Measurements from ENCODE around the gene MAPRE3. TPM values are rescaled to one million over a fixed set of nuclear protein-coding genes. Genes with fewer than 3 reads are reported as not detected.

Gene MAPRE3
- total and polyA plus RNA-seq, 7 experiments from 2014 or later: 1.8 to 6.0 (median 3.2) TPM

DNA sequence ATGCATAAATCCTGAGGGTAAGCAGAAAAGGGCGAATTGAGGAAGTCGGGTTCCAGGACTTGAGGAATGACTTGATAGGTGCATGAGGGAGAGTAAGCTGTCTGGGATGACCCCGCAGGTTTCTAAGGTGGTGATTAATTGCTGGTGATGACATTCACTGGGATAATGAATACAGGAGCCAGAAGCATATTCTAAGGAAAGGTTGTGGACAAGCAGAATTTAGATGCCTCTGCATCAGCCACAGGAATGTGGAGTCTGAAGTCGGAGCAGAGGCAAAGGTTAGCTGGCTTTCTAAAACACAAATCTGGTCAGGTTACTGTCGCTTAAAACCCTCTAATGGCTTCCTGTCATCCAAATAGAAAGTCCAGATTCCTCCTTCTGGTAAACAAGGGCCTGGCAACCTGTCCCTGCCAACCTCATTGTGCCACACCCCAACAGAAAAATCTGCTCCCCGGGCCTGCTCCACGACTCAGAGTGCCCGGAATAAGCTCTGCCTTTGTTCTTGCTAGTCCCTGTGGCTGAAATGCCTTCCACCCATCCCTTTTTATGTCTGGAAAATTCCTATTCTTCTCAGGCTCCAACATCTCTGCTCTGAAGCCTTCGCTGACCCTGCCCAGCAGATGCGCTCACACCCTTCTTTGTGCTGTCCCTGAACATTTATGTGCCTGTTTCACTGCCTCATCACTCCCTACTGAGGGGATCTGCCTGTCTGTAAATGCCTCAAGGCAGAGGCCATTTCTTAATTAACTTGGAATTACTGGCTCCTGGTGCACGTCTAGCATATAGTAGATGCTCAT is 51.0 kb downstream of the MAPRE3 start:
- H3K27me3 ChIP-seq (ENCODE audit: control insufficient read depth in 2 of 2, insufficient read depth in 2 of 2, low read length in 2 of 2): no peaks in the 10 kb centered on the region
- peak overlapping the region in 1 of 10 donors; percentile 12 for H3K4me3 Mint-ChIP-seq
- H3K4me1 Mint-ChIP-seq: peaks cover 0 to under 1% (median 0%) of the 10 kb centered on the region in 7 donors
- CTCF ChIA-PET: no interaction called here
- H3K9me3 Mint-ChIP-seq: no peaks in the 10 kb centered on the region
- no peak overlapping the region for H3K27ac ChIP-seq (ENCODE audit: low read depth, low read length)
- POLR2A ChIA-PET: no interaction called here
- DNase-seq: no peak
- ATAC-seq: no peak
- no peak overlapping the region for H3K4me3 ChIP-seq (ENCODE audit: low read length)
- H3K27ac Mint-ChIP-seq: no peak overlapping the region
- intact Hi-C loops (cut with micrococcal nuclease): no loop called here
- H3K9me3 ChIP-seq (ENCODE audit: control insufficient read depth in 2 of 3, low read length in 3 of 3): no peaks in the 10 kb centered on the region
- peaks cover 0 to 17% (median 0%) of the 10 kb centered on the region in 3 experiments for H3K36me3 ChIP-seq (ENCODE audit: control insufficient read depth in 2 of 3, insufficient read depth in 3 of 3, low read length in 3 of 3)
- peaks cover 0 to 6% (median 0%) of the 10 kb centered on the region in 5 donors for H3K36me3 Mint-ChIP-seq
- H3K4me1 ChIP-seq (ENCODE audit: control insufficient read depth in 2 of 2, insufficient read depth in 2 of 2, low read length in 2 of 2): no peaks in the 10 kb centered on the region
- no peaks in the 10 kb centered on the region for H3K27me3 Mint-ChIP-seq

DNA sequence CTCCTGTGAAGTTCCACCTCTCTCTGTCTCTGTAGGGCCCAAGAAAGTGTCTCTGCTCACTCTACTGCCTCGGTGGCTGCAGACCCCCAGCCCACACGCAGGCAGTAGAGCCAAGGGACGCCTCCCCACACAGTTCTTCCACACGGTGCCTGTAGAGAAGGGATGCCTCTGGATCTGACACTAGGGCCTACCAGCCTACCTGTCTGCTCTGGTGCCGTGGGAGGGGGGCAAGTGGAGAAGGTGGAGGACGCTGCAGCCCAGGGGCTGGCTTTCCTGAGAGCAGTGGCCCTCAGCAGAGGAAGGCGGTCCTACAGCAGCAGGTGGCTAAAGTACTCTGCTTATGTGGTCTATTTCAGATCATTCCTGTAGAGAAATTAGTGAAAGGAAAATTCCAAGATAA is 53.3 kb downstream of the MAPRE3 start:
- no peak for ATAC-seq
- POLR2A ChIA-PET: no interaction called here
- peaks cover 0 to 10% (median 3%) of the 10 kb centered on the region in 7 donors for H3K4me1 Mint-ChIP-seq
- H3K4me3 ChIP-seq (ENCODE audit: low read length): no peak overlapping the region
- intact Hi-C loops (cut with micrococcal nuclease): no loop called here
- H3K4me3 Mint-ChIP-seq: no peak overlapping the region
- peak overlapping the region in 1 of 9 donors; percentile 25 for H3K27ac Mint-ChIP-seq
- DNase-seq: no peak
- no peaks in the 10 kb centered on the region for H3K27me3 ChIP-seq (ENCODE audit: control insufficient read depth in 2 of 2, insufficient read depth in 2 of 2, low read length in 2 of 2)
- peaks cover 0 to 20% (median 0%) of the 10 kb centered on the region in 3 experiments for H3K36me3 ChIP-seq (ENCODE audit: control insufficient read depth in 2 of 3, insufficient read depth in 3 of 3, low read length in 3 of 3)
- no peaks in the 10 kb centered on the region for H3K9me3 Mint-ChIP-seq
- no peaks in the 10 kb centered on the region for H3K9me3 ChIP-seq (ENCODE audit: control insufficient read depth in 2 of 3, low read length in 3 of 3)
- H3K4me1 ChIP-seq (ENCODE audit: control insufficient read depth in 2 of 2, insufficient read depth in 2 of 2, low read length in 2 of 2): no peaks in the 10 kb centered on the region
- CTCF ChIA-PET: no interaction called here
- H3K27me3 Mint-ChIP-seq: no peaks in the 10 kb centered on the region
- H3K36me3 Mint-ChIP-seq: peaks cover 0 to 6% (median under 1%) of the 10 kb centered on the region in 5 donors
- no peak overlapping the region for H3K27ac ChIP-seq (ENCODE audit: low read depth, low read length)

DNA sequence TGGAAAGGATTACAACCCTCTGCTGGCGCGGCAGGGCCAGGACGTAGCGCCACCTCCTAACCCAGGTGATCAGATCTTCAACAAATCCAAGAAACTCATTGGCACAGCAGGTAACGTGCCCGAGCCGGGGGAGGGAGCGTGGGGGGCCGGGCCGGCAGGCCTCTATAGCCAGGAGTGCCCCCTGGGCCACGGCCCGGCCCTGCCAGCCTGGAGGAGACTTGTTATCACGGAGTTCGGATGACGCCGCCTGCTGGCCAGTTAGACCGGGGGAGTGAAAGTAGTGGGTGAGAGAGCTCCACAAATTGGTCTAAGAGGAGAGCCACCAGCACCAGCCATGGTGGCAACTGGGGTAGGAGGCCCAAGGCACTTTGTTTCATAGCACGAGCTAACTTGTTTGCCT is 53.8 kb downstream of the MAPRE3 start:
- Mint-ChIP-seq H3K4me3 (no peak overlapping the region), H3K36me3 (peaks cover 0 to 6% (median 2%) of the 10 kb centered on the region in 5 donors), H3K9me3 (no peaks in the 10 kb centered on the region), H3K27ac (no peak overlapping the region), H3K27me3 (no peaks in the 10 kb centered on the region), H3K4me1 (peaks cover 0 to 13% (median 4%) of the 10 kb centered on the region in 7 donors)
- Histone ChIP-seq H3K27ac (ENCODE audit: low read depth, low read length) (no peak overlapping the region), H3K9me3 (ENCODE audit: control insufficient read depth in 2 of 3, low read length in 3 of 3) (no peaks in the 10 kb centered on the region), H3K27me3 (ENCODE audit: control insufficient read depth in 2 of 2, insufficient read depth in 2 of 2, low read length in 2 of 2) (no peaks in the 10 kb centered on the region), H3K4me1 (ENCODE audit: control insufficient read depth in 2 of 2, insufficient read depth in 2 of 2, low read length in 2 of 2) (no peaks in the 10 kb centered on the region), H3K36me3 (ENCODE audit: control insufficient read depth in 2 of 3, insufficient read depth in 3 of 3, low read length in 3 of 3) (peaks cover 0 to 20% (median 0%) of the 10 kb centered on the region in 3 experiments), H3K4me3 (ENCODE audit: low read length) (no peak overlapping the region)
- CTCF ChIA-PET: no interaction called here
- DNase-seq: no peak
- POLR2A ChIA-PET: no interaction called here
- ATAC-seq: no peak
- intact Hi-C loops (cut with micrococcal nuclease): no loop called here

DNA sequence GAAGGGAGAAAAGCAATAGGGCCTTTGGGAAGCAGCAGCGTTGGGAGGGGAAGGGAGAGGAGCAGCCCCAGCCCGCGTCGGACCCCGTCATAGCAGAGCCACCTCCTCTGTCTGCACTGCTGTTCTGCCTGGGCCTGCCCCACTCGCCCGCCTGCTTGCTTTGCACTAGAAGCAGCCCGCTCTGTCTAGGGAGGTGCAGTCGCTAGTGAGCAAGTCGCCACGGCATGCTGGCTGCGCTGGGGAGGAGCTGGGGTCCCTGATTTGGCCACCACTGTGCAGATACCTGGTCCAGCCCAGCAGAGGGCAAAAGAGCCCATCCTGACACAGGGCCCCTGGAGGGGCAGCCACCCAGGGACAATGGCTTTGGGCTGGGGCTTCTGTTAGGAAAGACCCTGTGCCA is 54.4 kb downstream of the MAPRE3 start:
- POLR2A ChIA-PET: no interaction called here

DNA sequence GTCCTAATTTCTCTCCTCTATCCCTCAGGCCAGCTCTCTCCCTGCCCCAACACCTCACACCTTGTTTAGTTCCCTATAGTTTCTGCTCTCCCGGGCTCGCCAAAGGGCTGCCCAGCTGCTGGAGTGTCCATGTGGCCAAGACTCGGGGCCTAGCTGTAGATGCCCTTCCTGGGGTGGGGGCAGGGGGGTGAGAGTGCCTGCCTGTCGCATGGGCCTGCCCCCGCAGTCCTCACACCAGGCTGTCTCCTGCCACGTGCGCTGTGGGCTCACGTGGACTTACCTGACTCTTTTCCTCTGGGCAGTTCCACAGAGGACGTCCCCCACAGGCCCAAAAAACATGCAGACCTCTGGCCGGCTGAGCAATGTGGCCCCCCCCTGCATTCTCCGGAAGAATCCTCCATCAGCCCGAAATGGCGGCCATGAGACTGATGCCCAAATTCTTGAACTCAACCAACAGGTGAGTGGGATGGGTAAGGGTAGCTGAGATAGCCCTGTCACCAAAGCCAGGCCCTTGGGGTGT is 54.9 kb downstream of the MAPRE3 start:
- no peak overlapping the region for H3K27ac Mint-ChIP-seq
- H3K9me3 Mint-ChIP-seq: no peaks in the 10 kb centered on the region
- ATAC-seq (no peak), DNase-seq (no peak)
- H3K27ac ChIP-seq (ENCODE audit: low read depth, low read length): no peak overlapping the region
- intact Hi-C loops (cut with micrococcal nuclease): no loop called here
- no peak overlapping the region for H3K4me3 Mint-ChIP-seq
- H3K4me1 Mint-ChIP-seq: peaks cover under 1 to 25% (median 10%) of the 10 kb centered on the region in 7 donors
- CTCF ChIA-PET: no interaction called here
- H3K27me3 ChIP-seq (ENCODE audit: control insufficient read depth in 2 of 2, insufficient read depth in 2 of 2, low read length in 2 of 2): no peaks in the 10 kb centered on the region
- H3K36me3 ChIP-seq (ENCODE audit: control insufficient read depth in 2 of 3, insufficient read depth in 3 of 3, low read length in 3 of 3): peaks cover 0 to 20% (median 0%) of the 10 kb centered on the region in 3 experiments
- H3K9me3 ChIP-seq (ENCODE audit: control insufficient read depth in 2 of 3, low read length in 3 of 3): no peaks in the 10 kb centered on the region
- H3K36me3 Mint-ChIP-seq: peaks cover 0 to 6% (median 2%) of the 10 kb centered on the region in 5 donors
- POLR2A ChIA-PET: no interaction called here
- H3K4me1 ChIP-seq (ENCODE audit: control insufficient read depth in 2 of 2, insufficient read depth in 2 of 2, low read length in 2 of 2): no peaks in the 10 kb centered on the region
- H3K4me3 ChIP-seq (ENCODE audit: low read length): no peak overlapping the region
- H3K27me3 Mint-ChIP-seq: no peaks in the 10 kb centered on the region

More for the DNA sequence above, 54.4 kb downstream of the MAPRE3 start:
- Mint-ChIP-seq H3K4me3 (no peak overlapping the region), H3K27me3 (no peaks in the 10 kb centered on the region), H3K27ac (no peak overlapping the region), H3K9me3 (no peaks in the 10 kb centered on the region), H3K4me1 (peaks cover 0 to 20% (median 8%) of the 10 kb centered on the region in 7 donors), H3K36me3 (peaks cover 0 to 6% (median 2%) of the 10 kb centered on the region in 5 donors)
- CTCF ChIA-PET: no interaction called here
- Histone ChIP-seq H3K4me3 (ENCODE audit: low read length) (no peak overlapping the region), H3K4me1 (ENCODE audit: control insufficient read depth in 2 of 2, insufficient read depth in 2 of 2, low read length in 2 of 2) (no peaks in the 10 kb centered on the region), H3K36me3 (ENCODE audit: control insufficient read depth in 2 of 3, insufficient read depth in 3 of 3, low read length in 3 of 3) (peaks cover 0 to 20% (median 0%) of the 10 kb centered on the region in 3 experiments), H3K27ac (ENCODE audit: low read depth, low read length) (no peak overlapping the region), H3K9me3 (ENCODE audit: control insufficient read depth in 2 of 3, low read length in 3 of 3) (no peaks in the 10 kb centered on the region), H3K27me3 (ENCODE audit: control insufficient read depth in 2 of 2, insufficient read depth in 2 of 2, low read length in 2 of 2) (no peaks in the 10 kb centered on the region)
- DNase-seq: no peak
- intact Hi-C loops (cut with micrococcal nuclease): no loop called here
- ATAC-seq: no peak

DNA sequence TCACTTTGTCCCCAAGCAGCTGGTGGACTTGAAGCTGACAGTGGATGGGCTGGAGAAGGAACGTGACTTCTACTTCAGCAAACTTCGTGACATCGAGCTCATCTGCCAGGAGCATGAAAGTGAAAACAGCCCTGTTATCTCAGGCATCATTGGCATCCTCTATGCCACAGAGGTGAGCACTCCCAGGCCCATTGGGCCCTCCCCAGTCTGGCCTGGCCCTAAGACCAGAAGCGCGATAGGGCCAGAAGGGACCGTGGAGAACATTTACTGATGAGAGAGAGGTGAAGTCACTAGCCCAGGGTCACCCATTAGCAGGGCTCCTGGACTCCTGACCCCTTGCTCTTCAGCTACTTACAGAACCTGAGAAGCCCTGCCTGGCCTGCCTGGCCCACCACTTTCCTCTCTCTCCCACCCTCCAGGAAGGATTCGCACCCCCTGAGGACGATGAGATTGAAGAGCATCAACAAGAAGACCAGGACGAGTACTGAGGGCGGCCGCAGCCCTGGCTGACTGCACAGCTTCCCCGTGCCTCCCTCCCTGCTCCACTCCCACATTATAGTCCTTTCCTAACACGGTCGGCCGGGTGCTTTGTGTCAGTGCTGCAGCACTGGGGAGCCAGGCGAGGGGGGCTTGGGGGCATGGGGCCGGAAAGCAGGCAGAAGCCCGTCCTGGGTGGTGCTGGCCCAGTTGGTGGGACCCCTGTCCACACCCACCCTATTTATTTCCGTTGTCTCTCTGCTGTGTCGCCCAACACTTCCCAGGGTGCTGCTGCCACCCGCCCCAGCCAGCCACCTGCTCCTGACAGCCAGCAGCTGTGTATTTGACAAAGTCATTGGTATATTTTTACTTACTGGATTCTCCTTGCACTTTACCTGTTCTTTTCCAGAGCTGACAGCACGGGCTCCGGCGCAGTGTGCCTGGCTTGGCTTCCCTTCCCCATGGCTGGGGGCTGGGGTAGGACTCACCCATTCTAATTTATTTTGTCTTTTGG is 55.7 kb downstream of the MAPRE3 start:
- Histone ChIP-seq H3K27me3 (ENCODE audit: control insufficient read depth in 2 of 2, insufficient read depth in 2 of 2, low read length in 2 of 2) (no peaks in the 10 kb centered on the region), H3K4me1 (ENCODE audit: control insufficient read depth in 2 of 2, insufficient read depth in 2 of 2, low read length in 2 of 2) (no peaks in the 10 kb centered on the region), H3K9me3 (ENCODE audit: control insufficient read depth in 2 of 3, low read length in 3 of 3) (no peaks in the 10 kb centered on the region), H3K4me3 (ENCODE audit: low read length) (no peak overlapping the region), H3K36me3 (ENCODE audit: control insufficient read depth in 2 of 3, insufficient read depth in 3 of 3, low read length in 3 of 3) (peaks cover 0 to 20% (median 0%) of the 10 kb centered on the region in 3 experiments), H3K27ac (ENCODE audit: low read depth, low read length) (no peak overlapping the region)
- Mint-ChIP-seq H3K36me3 (peaks cover 0 to 6% (median 4%) of the 10 kb centered on the region in 5 donors), H3K4me3 (no peak overlapping the region), H3K4me1 (peaks cover 4 to 32% (median 13%) of the 10 kb centered on the region in 7 donors), H3K9me3 (no peaks in the 10 kb centered on the region), H3K27ac (no peak overlapping the region), H3K27me3 (no peaks in the 10 kb centered on the region)
- no peak for ATAC-seq
- POLR2A ChIA-PET: no interaction called here
- CTCF ChIA-PET: interaction anchor here (1.1 kb wide), 1 partner anchor 165 kb away, joined by 3 read pairs; no protein-coding TSS in a partner anchor
- DNase-seq: no peak
- intact Hi-C loops (cut with micrococcal nuclease): no loop called here

Measured in naive thymus-derived CD4-positive, alpha-beta T cell (primary cell).